HL-60 (cell line): ENCODE measurements around the gene ZFAND3.

Experiments
- DNase-seq, 2 experiments: peaks; one replicate each; pipeline ENCODE4 v3.0.0-alpha.2; 2010 to 2020; ENCODE audit warnings: low read depth in 1 of 2, low spot score in 1 of 2
- H3K27ac ChIP-seq: fragments of 250-450 bp; sonication (Bioruptor Pico); replicated peaks from 2 replicates; pipeline ENCODE4 v1.5.1; 2020; ENCODE audit warnings: mild to moderate bottlenecking, moderate library complexity
- H3K27me3 ChIP-seq: fragments of 250-450 bp; sonication (Bioruptor Pico); 2 replicates; pipeline ENCODE4 v1.5.1; 2021; ENCODE audit warnings: mild to moderate bottlenecking, moderate library complexity; ENCODE audit not compliant: insufficient read depth, poor library complexity, severe bottlenecking
- H3K4me3 ChIP-seq: replicated peaks from 2 replicates; pipeline ENCODE4 v1.5.1; 2011; ENCODE audit warnings: mild to moderate bottlenecking, control low read depth, low read length; ENCODE audit not compliant: insufficient read depth
- CTCF ChIP-seq: IDR thresholded peaks from one replicate; pipeline ENCODE4 v1.5.1; 2011; ENCODE audit warnings: low read length, control low read depth, inconsistent platforms; ENCODE audit not compliant: insufficient read depth
- GABPA ChIP-seq: IDR thresholded peaks from 2 replicates; pipeline ENCODE4 v1.6.1; 2012; ENCODE audit warnings: low read depth
- POLR2AphosphoS5 ChIP-seq: IDR thresholded peaks from 2 replicates; pipeline ENCODE4 v1.6.1; 2012; ENCODE audit warnings: low read depth
- REST ChIP-seq: IDR thresholded peaks from 2 replicates; pipeline ENCODE4 v1.6.1; 2012; ENCODE audit warnings: low read depth; ENCODE audit not compliant: insufficient replicate concordance
- SPI1 ChIP-seq: IDR thresholded peaks from 2 replicates; pipeline ENCODE4 v1.6.1; 2012; ENCODE audit warnings: low read depth, mild to moderate bottlenecking, borderline replicate concordance

Gene ZFAND3

DNA sequence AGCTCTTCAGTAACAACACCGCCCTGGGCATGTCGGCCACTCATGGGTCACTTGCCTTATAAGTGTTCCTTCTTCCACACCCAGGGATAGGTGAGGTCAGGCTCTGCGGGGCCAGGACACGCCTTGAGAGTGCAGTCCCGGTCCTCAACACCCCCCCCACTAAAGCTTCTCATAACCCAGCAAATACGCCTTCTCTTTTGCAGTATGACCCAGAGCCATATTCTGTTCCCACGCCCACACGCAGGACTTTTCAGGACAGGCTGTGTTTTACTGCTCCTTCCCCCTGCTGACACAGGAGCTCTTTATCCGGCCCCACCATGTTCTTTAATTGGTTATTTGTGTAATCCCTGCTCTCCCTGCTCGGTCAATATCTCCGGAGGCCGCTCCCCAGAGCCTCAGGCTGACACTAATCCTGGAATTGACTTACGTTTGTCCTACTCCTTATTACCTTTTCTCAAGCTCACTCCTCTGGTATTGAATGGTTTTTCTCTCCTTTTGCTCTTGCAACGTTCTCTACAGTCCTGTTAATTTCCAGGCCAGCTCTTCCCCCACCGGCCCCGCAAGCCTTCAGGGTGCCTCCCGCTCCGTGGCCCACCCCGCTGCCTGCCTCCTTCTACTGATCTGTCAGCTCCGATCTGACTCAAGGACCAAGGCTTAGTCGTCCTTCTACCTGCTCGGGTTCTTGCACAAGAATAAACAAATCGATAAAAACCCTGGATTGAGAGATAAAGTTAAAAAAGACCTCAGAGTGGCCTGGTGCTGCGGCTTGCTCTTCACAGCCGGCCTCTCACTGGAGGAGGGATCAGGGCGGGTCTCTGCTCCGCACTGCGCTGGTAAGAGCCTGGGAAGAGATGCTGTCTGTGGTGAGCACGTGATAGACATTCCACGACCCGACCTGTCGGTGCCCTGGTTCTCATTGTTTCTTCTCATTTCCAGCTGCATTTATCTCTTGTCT, 357.5 kb downstream of the ZFAND3 start:
- Histone ChIP-seq H3K27ac (no peak overlapping the region), H3K27me3 (no peaks in the 10 kb centered on the region), H3K4me3 (no peak overlapping the region)
- TF ChIP-seq REST = no peak
- TF ChIP-seq GABPA = no peak
- TF ChIP-seq POLR2AphosphoS5 = no peak
- no peak for TF ChIP-seq SPI1
- TF ChIP-seq CTCF = no peak
- no peak for DNase-seq

DNA sequence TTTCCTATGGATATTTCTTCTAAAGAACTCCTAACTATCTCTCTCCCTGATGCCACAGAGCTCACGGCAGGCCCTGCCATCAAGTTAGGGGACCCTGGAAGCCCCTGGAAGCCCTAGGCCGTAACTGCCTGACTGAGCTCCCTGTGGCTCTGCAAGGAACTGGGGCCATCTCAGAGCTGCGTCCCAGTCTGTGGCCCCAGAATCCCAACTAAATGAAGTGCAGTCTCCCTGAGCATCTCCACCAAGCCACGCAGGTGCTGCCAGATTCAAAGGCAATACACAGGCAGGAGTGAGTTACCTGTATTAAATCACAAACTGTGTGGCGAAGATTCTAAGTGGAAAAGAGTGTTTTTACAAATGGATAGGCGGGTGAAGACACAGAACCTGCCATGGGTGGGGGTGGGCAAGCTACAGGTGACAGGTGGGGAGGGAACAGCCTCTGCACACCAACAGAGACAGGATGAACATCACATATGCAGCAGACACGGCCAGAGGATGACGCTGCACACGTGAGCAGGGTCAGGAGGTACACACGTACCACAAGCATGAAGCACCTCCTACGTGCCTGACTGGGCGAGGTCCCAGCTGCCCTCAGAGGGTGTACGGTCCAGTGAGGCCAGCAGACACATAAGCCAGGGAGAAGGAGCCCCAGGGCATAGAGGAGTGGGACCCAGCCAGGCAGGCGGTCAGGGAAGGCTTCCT, 358.5 kb downstream of the ZFAND3 start:
- no peaks in the 10 kb centered on the region for H3K27me3 ChIP-seq
- TF ChIP-seq SPI1 (no peak), CTCF (no peak), POLR2AphosphoS5 (no peak), GABPA (no peak), REST (no peak)
- H3K4me3 ChIP-seq = no peak overlapping the region
- DNase-seq = no peak
- no peak overlapping the region for H3K27ac ChIP-seq

- Histone ChIP-seq H3K27me3 (no peaks in the 10 kb centered on the region), H3K27ac (no peak overlapping the region), H3K4me3 (no peak overlapping the region)
- no peak for DNase-seq
- no peak for TF ChIP-seq POLR2AphosphoS5
- no peak for TF ChIP-seq REST
- TF ChIP-seq SPI1 = no peak
- no peak for TF ChIP-seq GABPA
- TF ChIP-seq CTCF = no peak
Measured at GRCh38 chr6:38178584-38178886, 359.0 kb downstream of the ZFAND3 start.
